Uterus (tissue), 4 donors: Measurements from ENCODE around the gene UCP2. TPM values are rescaled to one million over a fixed set of nuclear protein-coding genes. Genes with fewer than 3 reads are reported as not detected.
"Not testable (repeated sequence)": the region's sequence is repeated elsewhere in the genome, so short reads cannot be mapped to it uniquely, and the experiment has no call there.

ENCODE experiments used
- DNase-seq, 2 donors: peaks; one replicate each; pipeline ENCODE4 v3.0.0-alpha.2; 2019 to 2020
- H3K27ac ChIP-seq, 2 donors: fragments of 200-600 bp; sonication (generic); 1 replicate in 1 of 2; 2 replicates in 1 of 2; pipeline ENCODE4 v1.5.1; 2016 to 2018
- H3K27me3 ChIP-seq, 2 donors: fragments of 200-600 bp; sonication (generic); one replicate each; pipeline ENCODE4 v1.5.1; 2018 to 2019; ENCODE audit warnings: control low read depth in 1 of 2
- H3K36me3 ChIP-seq, 2 donors: fragments of 200-600 bp; sonication (generic); one replicate each; pipeline ENCODE4 v1.5.1; 2019; ENCODE audit warnings: control low read depth in 1 of 2
- H3K4me1 ChIP-seq, 2 donors: fragments of 200-600 bp; sonication (generic); one replicate each; pipeline ENCODE4 v1.5.1; 2018 to 2019; ENCODE audit warnings: control low read depth in 1 of 2
- H3K4me3 ChIP-seq, 2 donors: fragments of 200-600 bp; sonication (generic); 1 replicate in 1 of 2; 2 replicates in 1 of 2; pipeline ENCODE4 v1.5.1; 2018 to 2019; ENCODE audit warnings: mild to moderate bottlenecking in 1 of 2
- H3K9me3 ChIP-seq, 2 donors: fragments of 200-600 bp; sonication (generic); one replicate each; pipeline ENCODE4 v1.5.1; 2019; ENCODE audit warnings: control low read depth in 1 of 2
- POLR2A ChIP-seq, 2 donors: fragments of 450-650 bp; IDR thresholded peaks; one replicate each; pipeline ENCODE4 v1.6.1; 2016; ENCODE audit warnings: antibody characterized with exemption in 2 of 2, mild to moderate bottlenecking in 1 of 2, moderate library complexity in 1 of 2
- intact Hi-C: fragments of 100-400 bp; cut with DNase I; formaldehyde crosslinking; loops from one replicate; pipeline ENCODE4 v1.15.1; 2023; ENCODE audit warnings: low total_unique reads
- total RNA-seq, 4 donors: library from RNA; depleted of rRNA in 3 of 4; stranded (reverse); fragments of >200 nt in 3 of 4; gene quantifications; one replicate each; pipeline versions ENCODE4 v1.1.0 to v1.2.4, GENCODE V29; 2014 to 2023
- TF ChIP-seq, protein P1 (sequence below), 4 experiments: fragments of 200-600 bp in 2 of 4; fragments of 450-650 bp in 2 of 4; sonication (generic) in 2 of 4; IDR thresholded peaks; one replicate each; pipeline ENCODE4 v1.5.1; 2016 to 2019; ENCODE audit warnings: antibody characterized with exemption in 4 of 4, mild to moderate bottlenecking in 2 of 4, moderate library complexity in 1 of 4
- donor health status: DM: yes; HTN: yes; CAD: no.

The UCP2 gene
- total RNA-seq, 4 donors from 2014 or later, result 10.8 to 64.7 (median 33.7) TPM; not detected in 1

DNA sequence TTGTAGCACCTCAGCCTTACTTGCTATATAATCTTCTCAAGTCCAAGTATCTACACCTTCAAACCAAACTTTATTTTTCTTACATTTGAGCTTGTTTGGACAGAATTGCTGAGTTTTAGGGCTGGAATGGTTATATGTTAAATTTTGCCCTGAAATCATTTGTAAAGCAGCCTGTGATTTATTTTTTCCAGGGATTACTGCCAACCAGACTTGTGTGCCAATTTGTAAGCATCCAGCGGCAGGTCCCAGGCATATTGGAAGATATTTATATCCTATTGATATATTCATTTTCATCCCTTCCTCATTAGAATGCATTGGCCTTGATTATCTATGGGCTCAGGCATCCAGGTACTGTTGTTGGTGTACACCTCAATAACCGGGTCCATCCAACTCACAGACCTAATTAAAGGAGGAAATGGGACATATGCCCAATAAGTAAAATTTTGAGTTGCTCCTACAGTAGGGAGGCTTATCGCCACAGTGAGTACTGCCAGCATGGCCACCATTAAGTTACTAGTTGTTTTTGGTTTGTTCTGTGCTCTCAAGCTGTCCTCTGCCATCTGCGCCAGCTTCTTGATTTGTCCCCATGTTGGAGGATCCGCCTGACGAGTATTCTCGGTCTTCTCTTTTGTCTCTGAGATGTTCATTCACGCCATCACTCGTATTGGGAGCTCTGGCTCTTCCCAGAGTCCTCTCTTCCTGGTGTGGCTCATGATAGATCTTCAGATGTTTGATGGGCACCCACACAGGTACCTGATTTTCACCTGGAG is 41.7 kb downstream of the UCP2 start:
- no peaks in the 10 kb centered on the region for H3K27me3 ChIP-seq
- TF ChIP-seq, protein P1, sequence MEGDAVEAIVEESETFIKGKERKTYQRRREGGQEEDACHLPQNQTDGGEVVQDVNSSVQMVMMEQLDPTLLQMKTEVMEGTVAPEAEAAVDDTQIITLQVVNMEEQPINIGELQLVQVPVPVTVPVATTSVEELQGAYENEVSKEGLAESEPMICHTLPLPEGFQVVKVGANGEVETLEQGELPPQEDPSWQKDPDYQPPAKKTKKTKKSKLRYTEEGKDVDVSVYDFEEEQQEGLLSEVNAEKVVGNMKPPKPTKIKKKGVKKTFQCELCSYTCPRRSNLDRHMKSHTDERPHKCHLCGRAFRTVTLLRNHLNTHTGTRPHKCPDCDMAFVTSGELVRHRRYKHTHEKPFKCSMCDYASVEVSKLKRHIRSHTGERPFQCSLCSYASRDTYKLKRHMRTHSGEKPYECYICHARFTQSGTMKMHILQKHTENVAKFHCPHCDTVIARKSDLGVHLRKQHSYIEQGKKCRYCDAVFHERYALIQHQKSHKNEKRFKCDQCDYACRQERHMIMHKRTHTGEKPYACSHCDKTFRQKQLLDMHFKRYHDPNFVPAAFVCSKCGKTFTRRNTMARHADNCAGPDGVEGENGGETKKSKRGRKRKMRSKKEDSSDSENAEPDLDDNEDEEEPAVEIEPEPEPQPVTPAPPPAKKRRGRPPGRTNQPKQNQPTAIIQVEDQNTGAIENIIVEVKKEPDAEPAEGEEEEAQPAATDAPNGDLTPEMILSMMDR (IDR thresholded peaks at IDR 0.05), result no peak
- TF ChIP-seq POLR2A (IDR thresholded peaks at IDR 0.05), result no peak
- H3K4me1 ChIP-seq, result no peaks in the 10 kb centered on the region
- H3K27ac ChIP-seq, result no peak overlapping the region
- intact Hi-C loops, result no loop called here
- no peaks in the 10 kb centered on the region for H3K9me3 ChIP-seq
- no peak for DNase-seq
- no peaks in the 10 kb centered on the region for H3K36me3 ChIP-seq
- H3K4me3 ChIP-seq, result no peak overlapping the region

DNA sequence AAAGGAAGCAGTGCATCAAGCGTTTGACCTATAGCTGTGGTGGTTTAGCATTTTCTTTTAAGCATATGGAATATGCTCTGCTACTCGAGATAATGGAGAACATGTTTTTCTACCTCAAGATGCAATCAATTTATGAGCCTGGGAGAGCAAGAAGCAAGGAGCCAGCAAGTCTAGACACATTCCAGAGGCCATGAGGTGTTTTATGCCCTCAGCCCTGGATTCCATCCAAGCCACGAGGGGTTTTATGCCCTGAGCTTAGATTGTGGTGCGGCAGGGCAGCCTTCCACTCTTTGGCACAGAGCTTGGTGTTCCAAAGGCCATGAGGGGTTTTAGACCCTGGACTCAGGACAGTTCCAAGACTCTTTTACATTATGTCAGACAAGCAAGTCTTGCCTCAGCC is 43.5 kb downstream of the UCP2 start:
- H3K4me3 ChIP-seq, result no peak overlapping the region
- H3K27ac ChIP-seq, result no peak overlapping the region
- intact Hi-C loops, result no loop called here
- DNase-seq, result no peak
- H3K36me3 ChIP-seq, result no peaks in the 10 kb centered on the region
- no peaks in the 10 kb centered on the region for H3K27me3 ChIP-seq
- H3K9me3 ChIP-seq, result no peaks in the 10 kb centered on the region
- H3K4me1 ChIP-seq, result no peaks in the 10 kb centered on the region
- TF ChIP-seq POLR2A (IDR thresholded peaks at IDR 0.05), result no peak
- TF ChIP-seq, protein P1 (IDR thresholded peaks at IDR 0.05), result no peak

DNA sequence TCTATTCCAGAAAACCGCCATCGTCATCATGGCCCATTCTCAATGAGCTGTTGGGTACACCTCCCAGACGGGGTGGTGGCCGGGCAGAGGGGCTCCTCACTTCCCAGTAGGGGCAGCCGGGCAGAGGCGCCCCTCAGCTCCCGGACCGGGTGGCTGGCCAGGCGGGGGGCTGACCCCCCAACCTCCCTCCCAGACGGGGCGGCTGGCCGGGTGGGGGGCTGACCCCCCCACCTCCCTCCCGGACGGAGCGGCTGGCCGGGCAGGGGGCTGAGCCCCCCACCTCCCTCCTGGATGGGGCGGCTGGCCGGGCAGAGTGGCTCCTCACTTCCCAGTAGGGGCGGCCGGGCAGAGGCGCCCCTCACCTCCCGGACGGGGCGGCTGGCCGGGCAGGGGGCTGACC is 46.6 kb downstream of the UCP2 start:
- intact Hi-C loops, DNase-seq, H3K27me3 ChIP-seq, H3K4me3 ChIP-seq, H3K9me3 ChIP-seq, H3K4me1 ChIP-seq, H3K36me3 ChIP-seq, H3K27ac ChIP-seq: not testable (repeated sequence)

DNA sequence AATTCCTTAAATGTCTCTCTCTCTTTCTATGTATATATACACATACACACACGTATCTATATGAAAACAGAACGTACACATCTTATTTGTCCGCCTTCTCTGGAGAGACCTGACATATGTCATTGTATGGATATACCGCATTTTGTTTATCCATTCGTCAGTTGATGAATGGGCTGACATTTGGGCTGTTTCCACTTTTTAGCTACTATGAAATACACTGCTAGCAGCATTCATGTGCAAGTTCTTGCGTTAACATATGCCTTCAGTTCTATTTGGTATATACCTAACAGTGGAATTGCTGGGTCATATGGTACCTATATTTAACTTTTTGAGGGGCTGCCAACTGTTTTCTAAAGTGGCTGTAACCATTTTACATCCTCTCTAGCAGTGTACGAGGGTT is 49.9 kb downstream of the UCP2 start:
- no peaks in the 10 kb centered on the region for H3K36me3 ChIP-seq
- TF ChIP-seq, protein P1 (IDR thresholded peaks at IDR 0.05), result no peak
- no peak for TF ChIP-seq POLR2A (IDR thresholded peaks at IDR 0.05)
- DNase-seq, result no peak
- no peak overlapping the region for H3K4me3 ChIP-seq
- no peaks in the 10 kb centered on the region for H3K27me3 ChIP-seq
- intact Hi-C loops, result no loop called here
- no peak overlapping the region for H3K27ac ChIP-seq
- H3K9me3 ChIP-seq, result no peaks in the 10 kb centered on the region
- H3K4me1 ChIP-seq, result no peaks in the 10 kb centered on the region

DNA sequence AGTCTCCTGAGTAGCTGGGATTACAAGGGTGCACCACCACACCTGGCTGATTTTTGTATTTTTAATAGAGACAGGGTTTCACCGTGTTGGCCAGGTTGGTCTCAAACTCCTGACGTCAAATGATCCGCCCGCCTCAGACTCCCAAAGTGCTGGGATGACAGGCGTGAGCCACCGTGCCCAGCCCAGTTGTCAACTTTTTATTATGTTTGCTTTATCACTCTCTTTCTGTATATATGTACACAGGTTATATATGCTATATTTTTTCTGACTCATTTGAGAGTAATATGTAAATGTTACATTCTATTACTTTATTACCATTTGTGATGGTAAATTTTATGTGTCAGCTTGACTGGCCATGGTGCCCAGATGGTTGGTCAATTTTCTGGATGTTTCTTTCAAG is 50.7 kb downstream of the UCP2 start:
- Histone ChIP-seq H3K27me3 (no peaks in the 10 kb centered on the region), H3K9me3 (no peaks in the 10 kb centered on the region), H3K27ac (no peak overlapping the region), H3K4me1 (no peaks in the 10 kb centered on the region), H3K4me3 (no peak overlapping the region), H3K36me3 (no peaks in the 10 kb centered on the region)
- no peak for TF ChIP-seq POLR2A (IDR thresholded peaks at IDR 0.05)
- TF ChIP-seq, protein P1 (IDR thresholded peaks at IDR 0.05), result no peak
- no peak for DNase-seq
- intact Hi-C loops, result no loop called here
